Activated T-helper 2 cell treated with anti-CD3 and anti-CD28 coated beads, Interferon-gamma antibody, Interleukin-2, Interleukin-4, amounts not matched to agents 10 μg/mL and 5 μg/mL and 100 μg/mL, durations not matched to agents 14 hours and 24 hours and 36 hours (primary cell): ENCODE data around the gene WNT11. TPM values are rescaled to one million over a fixed set of nuclear protein-coding genes. Genes with fewer than 3 reads are reported as not detected.

Experiments used
- DNase-seq: peaks from one replicate; pipeline ENCODE4 v3.0.0; 2021; ENCODE audit warnings: low spot score
- H3K27ac Mint-ChIP-seq: one replicate; pipeline ENCODE4 v1.8.0; 2021; ENCODE audit warnings: mixed read lengths
- H3K27me3 Mint-ChIP-seq: one replicate; pipeline ENCODE4 v1.8.0; 2021; ENCODE audit warnings: low read depth, mixed read lengths
- H3K36me3 Mint-ChIP-seq: one replicate; pipeline ENCODE4 v1.8.0; 2021; ENCODE audit warnings: low read depth, mixed read lengths
- H3K4me1 Mint-ChIP-seq: one replicate; pipeline ENCODE4 v1.8.0; 2021; ENCODE audit warnings: low read depth, mixed read lengths
- H3K4me3 Mint-ChIP-seq: one replicate; pipeline ENCODE4 v1.8.0; 2021; ENCODE audit warnings: low read depth, mild to moderate bottlenecking, moderate library complexity, mixed read lengths
- H3K9me3 Mint-ChIP-seq: one replicate; pipeline ENCODE4 v1.8.0; 2021; ENCODE audit warnings: mixed read lengths
- intact Hi-C: fragments of 100-400 bp; cut with micrococcal nuclease; formaldehyde crosslinking; loops from one replicate; pipeline ENCODE4 v1.15.1; 2023
- total RNA-seq: library from RNA; stranded (reverse); gene quantifications from 2 replicates; pipeline ENCODE4 v1.2.3, GENCODE V29; 2022

The WNT11 gene
- total RNA-seq, 1 donor from 2014 or later, result 0.91 TPM

DNA sequence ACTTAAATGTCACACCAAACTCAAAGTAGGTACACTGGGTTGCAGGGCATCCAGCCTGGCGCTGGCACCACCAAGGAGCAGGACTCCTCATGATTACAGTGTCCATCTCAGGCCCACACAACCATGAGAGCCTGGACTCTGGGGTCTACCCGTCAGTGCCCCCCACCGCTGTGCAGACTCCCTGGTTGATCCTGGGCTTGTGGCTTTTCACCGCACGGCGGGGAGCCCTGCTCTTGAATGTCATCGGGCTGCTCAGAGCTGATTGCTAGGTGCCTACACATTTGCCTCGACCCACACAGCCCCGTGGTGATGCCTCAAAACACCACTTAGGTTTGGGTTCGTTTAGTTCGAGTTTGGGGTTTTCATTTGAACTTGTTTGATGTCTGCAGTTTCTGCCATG is 63.0 kb downstream of the WNT11 start:
- no peak for DNase-seq
- intact Hi-C loops, result no loop called here
- peaks cover 3% of the 10 kb centered on the region for H3K36me3 Mint-ChIP-seq
- H3K9me3 Mint-ChIP-seq, result no peaks in the 10 kb centered on the region
- H3K4me1 Mint-ChIP-seq, result no peaks in the 10 kb centered on the region
- H3K27me3 Mint-ChIP-seq, result no peaks in the 10 kb centered on the region
- no peak overlapping the region for H3K4me3 Mint-ChIP-seq
- no peak overlapping the region for H3K27ac Mint-ChIP-seq

- intact Hi-C loops, result no loop called here
- DNase-seq, result no peak
- Mint-ChIP-seq H3K27ac (no peak overlapping the region), H3K9me3 (no peaks in the 10 kb centered on the region), H3K27me3 (no peaks in the 10 kb centered on the region), H3K4me1 (no peaks in the 10 kb centered on the region), H3K36me3 (peaks cover 3% of the 10 kb centered on the region), H3K4me3 (no peak overlapping the region)
Measured at GRCh38 chr11:76141901-76142588, 64.3 kb downstream of the WNT11 start.

DNA sequence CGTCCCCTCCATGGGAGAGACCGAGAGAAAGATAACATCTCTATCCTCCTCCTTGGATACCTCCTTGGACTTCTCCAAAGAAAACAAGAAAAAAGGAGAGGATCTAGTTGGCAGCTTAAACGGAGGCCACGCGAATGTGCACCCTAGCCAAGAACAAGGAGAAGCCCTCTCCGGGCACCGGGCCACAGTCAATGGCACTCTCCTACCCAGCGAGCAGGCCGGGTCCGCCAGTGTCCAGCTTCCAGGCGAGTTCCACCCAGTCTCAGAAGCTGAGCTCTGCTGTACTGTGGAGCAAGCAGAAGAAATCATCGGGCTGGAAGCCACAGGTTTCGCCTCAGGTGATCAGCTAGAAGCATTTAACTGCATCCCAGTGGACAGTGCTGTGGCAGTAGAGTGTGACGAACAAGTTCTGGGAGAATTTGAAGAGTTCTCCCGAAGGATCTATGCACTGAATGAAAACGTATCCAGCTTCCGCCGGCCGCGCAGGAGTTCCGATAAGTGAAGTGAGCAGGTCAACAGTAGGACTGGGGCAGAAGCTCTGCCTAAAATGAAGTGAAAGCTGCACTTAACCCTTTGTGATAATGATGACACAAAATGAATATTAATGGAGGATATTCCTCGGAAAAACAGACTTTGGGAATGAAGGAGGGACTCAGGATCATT is 65.3 kb downstream of the WNT11 start:
- Mint-ChIP-seq H3K4me3 (no peak overlapping the region), H3K9me3 (no peaks in the 10 kb centered on the region), H3K4me1 (no peaks in the 10 kb centered on the region), H3K27ac (no peak overlapping the region), H3K27me3 (no peaks in the 10 kb centered on the region), H3K36me3 (peaks cover 3% of the 10 kb centered on the region)
- intact Hi-C loops, result no loop called here
- no peak for DNase-seq

- Mint-ChIP-seq H3K27me3 (no peaks in the 10 kb centered on the region), H3K4me1 (no peaks in the 10 kb centered on the region), H3K36me3 (peaks cover 6% of the 10 kb centered on the region), H3K9me3 (no peaks in the 10 kb centered on the region), H3K27ac (no peak overlapping the region), H3K4me3 (no peak overlapping the region)
- intact Hi-C loops, result no loop called here
- DNase-seq, result no peak
Measured at GRCh38 chr11:76139314-76139713, 67.0 kb downstream of the WNT11 start.

Other genes with a start within 250 kb of the WNT11 start
- gene THAP12, start 174.6 kb upstream of the WNT11 start, total RNA-seq, result 63.1 and 66.0 TPM in 2 replicates
- 4.3 and 4.4 TPM in 2 replicates for gene GVQW3, start 174.8 kb upstream of the WNT11 start, total RNA-seq
- gene EMSY, start 238.5 kb upstream of the WNT11 start, total RNA-seq, result 31.5 and 32.0 TPM in 2 replicates